SK-N-SH (cell line): ENCODE measurements around the gene HAND1. TPM values are rescaled to one million over a fixed set of nuclear protein-coding genes. Genes with fewer than 3 reads are reported as not detected.
A peak's percentile ranks its signal among the peaks of the same experiment; 100 is the strongest.

Experiments
- CTCF ChIA-PET: fragments of 300-600, 350-600 bp; formaldehyde crosslinking; extraction: SDS; loops from one replicate; lab custom pipeline; 2021; lab: Yijun Ruan, JAX
- POLR2A ChIA-PET: fragments of 350-600 bp; sonication (Branson Sonifier 250); formaldehyde crosslinking; extraction: SDS; loops from one replicate; lab custom pipeline; 2020; ENCODE audit warnings: antibody characterized with exemption, inconsistent platforms; lab: Yijun Ruan, JAX
- DNase-seq: peaks from one replicate; pipeline ENCODE4 v3.0.0; 2012
- H2AFZ ChIP-seq: fragments of 200-600 bp; sonication (generic); 2 replicates; pipeline ENCODE4 v1.8.1; 2016; ENCODE audit warnings: antibody characterized with exemption, mild to moderate bottlenecking, low read depth
- H3F3A ChIP-seq: fragments of 200-600 bp; sonication (generic); replicated peaks from 2 replicates; pipeline ENCODE3; 2016; ENCODE audit warnings: antibody characterized with exemption, mild to moderate bottlenecking; ENCODE audit not compliant: insufficient read depth
- H3K27ac ChIP-seq, 2 experiments: fragments of 200-500 bp in 1 of 2; fragments of 200-600 bp in 1 of 2; sonication (Bioruptor generic) in 1 of 2; sonication (generic), shearing (Covaris generic) in 1 of 2; 2 replicates each; pipeline versions ENCODE4 v1.5.1 to v1.6.1; 2014 to 2016; ENCODE audit warnings: low read depth in 2 of 2, inconsistent platforms in 1 of 2, low read length in 1 of 2, mild to moderate bottlenecking in 1 of 2, mixed read lengths in 1 of 2
- H3K27me3 ChIP-seq: fragments of 200-600 bp; sonication (generic), shearing (Covaris generic); 2 replicates; pipeline ENCODE4 v1.6.1; 2016; ENCODE audit warnings: mixed run types; ENCODE audit not compliant: insufficient read depth
- H3K36me3 ChIP-seq, 2 experiments: fragments of 200-500 bp in 1 of 2; fragments of 200-600 bp in 1 of 2; sonication (Bioruptor generic) in 1 of 2; sonication (generic) in 1 of 2; replicated peaks in 1 of 2; 2 replicates each; pipeline versions ENCODE3 to v1.5.1; 2014 to 2016; ENCODE audit warnings: low read length in 1 of 2, mild to moderate bottlenecking in 1 of 2; ENCODE audit not compliant: insufficient read depth in 2 of 2, control insufficient read depth in 1 of 2
- H3K4me1 ChIP-seq, 2 experiments: fragments of 200-500 bp in 1 of 2; fragments of 200-600 bp in 1 of 2; sonication (Bioruptor generic) in 1 of 2; sonication (generic), shearing (Covaris generic) in 1 of 2; 2 replicates each; pipeline versions ENCODE4 v1.5.1 to v1.6.1; 2014 to 2016; ENCODE audit warnings: low read depth in 1 of 2, low read length in 1 of 2, mixed run types in 1 of 2; ENCODE audit not compliant: insufficient read depth in 2 of 2, control insufficient read depth in 1 of 2
- H3K4me2 ChIP-seq: fragments of 200-600 bp; sonication (generic), shearing (Covaris generic); 2 replicates; pipeline ENCODE4 v1.6.1; 2017; ENCODE audit warnings: mixed run types
- H3K4me3 ChIP-seq, 2 experiments: fragments of 200-500 bp in 1 of 2; fragments of 200-600 bp in 1 of 2; sonication (Bioruptor generic) in 1 of 2; sonication (generic), shearing (Covaris generic) in 1 of 2; 2 replicates each; pipeline versions ENCODE4 v1.5.1 to v1.8.1; 2014 to 2016; ENCODE audit warnings: low read depth in 2 of 2, inconsistent platforms in 1 of 2, low read length in 1 of 2, mild to moderate bottlenecking in 1 of 2, mixed read lengths in 1 of 2, moderate library complexity in 1 of 2
- H3K79me2 ChIP-seq: fragments of 200-600 bp; sonication (generic); 2 replicates; pipeline ENCODE4 v1.8.1; 2017; ENCODE audit warnings: mild to moderate bottlenecking; ENCODE audit not compliant: insufficient read depth
- H3K9ac ChIP-seq: fragments of 200-600 bp; sonication (generic); 2 replicates; pipeline ENCODE4 v1.6.1; 2017; ENCODE audit warnings: mixed run types
- H3K9me2 ChIP-seq: fragments of 200-600 bp; sonication (generic); 2 replicates; pipeline ENCODE4 v1.6.1; 2017; ENCODE audit warnings: mixed run types
- H3K9me3 ChIP-seq: fragments of 200-600 bp; sonication (generic); 2 replicates; pipeline ENCODE4 v1.6.1; 2017; ENCODE audit warnings: mixed run types, mild to moderate bottlenecking, moderate library complexity
- H4K20me1 ChIP-seq: fragments of 200-600 bp; sonication (generic); 2 replicates; pipeline ENCODE4 v1.6.1; 2017; ENCODE audit warnings: mild to moderate bottlenecking, mixed run types; ENCODE audit not compliant: insufficient read depth
- ELF1 ChIP-seq: IDR thresholded peaks from 2 replicates; pipeline ENCODE4 v1.4.0; 2012
- EP300 ChIP-seq, 2 experiments: IDR thresholded peaks; 2 replicates each; pipeline versions ENCODE4 v1.4.0 to v1.6.1; 2012; ENCODE audit warnings: borderline replicate concordance in 1 of 2, low read depth in 1 of 2, low read length in 1 of 2
- EZH2phosphoT487 ChIP-seq: fragments of 200-600 bp; sonication (generic); IDR thresholded peaks from 2 replicates; pipeline ENCODE4 v1.6.1; 2017; ENCODE audit warnings: low read depth, mixed run types, mild to moderate bottlenecking, antibody characterized with exemption, moderate library complexity, borderline replicate concordance
- FOXM1 ChIP-seq: IDR thresholded peaks from 2 replicates; pipeline ENCODE4 v1.4.0; 2012; ENCODE audit warnings: low read depth, mild to moderate bottlenecking
- GABPA ChIP-seq: IDR thresholded peaks from 2 replicates; pipeline ENCODE4 v1.4.0; 2012; ENCODE audit warnings: low read depth, mild to moderate bottlenecking
- GATA2 ChIP-seq: sonication (generic); formaldehyde crosslinking; IDR thresholded peaks from 2 replicates; pipeline ENCODE4 v1.5.0; 2020; ENCODE audit warnings: mild to moderate bottlenecking, missing genetic modification reagents
- JUND ChIP-seq: IDR thresholded peaks from 2 replicates; pipeline ENCODE4 v1.4.0; 2012
- MAX ChIP-seq: IDR thresholded peaks from 2 replicates; pipeline ENCODE4 v1.4.0; 2012; ENCODE audit warnings: low read depth
- MEF2A ChIP-seq: IDR thresholded peaks from 2 replicates; pipeline ENCODE4 v1.4.0; 2012; ENCODE audit warnings: low read depth, borderline replicate concordance
- NFIC ChIP-seq: IDR thresholded peaks from 2 replicates; pipeline ENCODE4 v1.4.0; 2012; ENCODE audit warnings: borderline replicate concordance
- NRF1 ChIP-seq: IDR thresholded peaks from 2 replicates; pipeline ENCODE4 v1.6.1; 2012; ENCODE audit warnings: low read depth, mild to moderate bottlenecking, low read length
- PBX3 ChIP-seq: IDR thresholded peaks from 2 replicates; pipeline ENCODE4; 2012
- RAD21 ChIP-seq: IDR thresholded peaks from 2 replicates; pipeline ENCODE4 v1.6.1; 2012; ENCODE audit warnings: mild to moderate bottlenecking, low read length
- RCOR1 ChIP-seq: fragments of 150-350 bp; IDR thresholded peaks from 2 replicates; pipeline ENCODE4 v1.6.1; 2017; ENCODE audit warnings: antibody characterized with exemption, low read length
- REST ChIP-seq: IDR thresholded peaks from 2 replicates; pipeline ENCODE4 v1.6.1; 2012; ENCODE audit warnings: mild to moderate bottlenecking, low read depth, low read length, moderate library complexity
- RFX5 ChIP-seq: IDR thresholded peaks from 2 replicates; pipeline ENCODE4 v1.6.1; 2012; ENCODE audit warnings: mild to moderate bottlenecking, improper control_type of control experiment, low read length
- SIN3A ChIP-seq: IDR thresholded peaks from 2 replicates; pipeline ENCODE4 v1.6.1; 2012; ENCODE audit warnings: low read depth, mild to moderate bottlenecking, low read length, moderate library complexity, borderline replicate concordance
- SMC3 ChIP-seq: IDR thresholded peaks from 2 replicates; pipeline ENCODE4 v1.6.1; 2012; ENCODE audit warnings: low read depth, low read length, improper control_type of control experiment
- TAF1 ChIP-seq: IDR thresholded peaks from 2 replicates; pipeline ENCODE4 v1.6.1; 2012; ENCODE audit warnings: low read depth, mild to moderate bottlenecking, low read length, moderate library complexity, borderline replicate concordance
- TCF12 ChIP-seq: IDR thresholded peaks from 2 replicates; pipeline ENCODE4 v1.4.0; 2012
- TEAD4 ChIP-seq: IDR thresholded peaks from 2 replicates; pipeline ENCODE4 v1.4.0; 2012; ENCODE audit warnings: mild to moderate bottlenecking, borderline replicate concordance; ENCODE audit not compliant: insufficient read depth
- USF2 ChIP-seq: fragments of 150-350 bp; IDR thresholded peaks from 2 replicates; pipeline ENCODE4 v1.6.1; 2017; ENCODE audit warnings: antibody characterized with exemption, low read length, low read depth, borderline replicate concordance
- WGBS: methylation state at CpG from one replicate; pipeline ENCODE4 v1.1.6; 2017; ENCODE audit warnings: low lambda C conversion rate; 5-methylcytosine and 5-hydroxymethylcytosine counted together
- polyA plus RNA-seq, 3 experiments: library from polyadenylated mRNA; depleted of rRNA; stranded (reverse); fragments of >200 nt; gene quantifications; 2 replicates each; pipeline ENCODE4 v1.2.3, GENCODE V29; 2012
- TF ChIP-seq, protein P1 (sequence below): fragments of 200-600 bp; sonication (generic); IDR thresholded peaks from 2 replicates; pipeline ENCODE4 v1.6.1; 2017; ENCODE audit warnings: antibody characterized with exemption, mild to moderate bottlenecking, moderate library complexity

HAND1 gene
- polyA plus RNA-seq, 1 of the 3 experiments (the other 2 are of a cell fraction): 1.1 TPM

GRCh38 chr5:154505567-154505966 lies 27.5 kb upstream of the HAND1 start (continued):
- TF ChIP-seq, protein P1, sequence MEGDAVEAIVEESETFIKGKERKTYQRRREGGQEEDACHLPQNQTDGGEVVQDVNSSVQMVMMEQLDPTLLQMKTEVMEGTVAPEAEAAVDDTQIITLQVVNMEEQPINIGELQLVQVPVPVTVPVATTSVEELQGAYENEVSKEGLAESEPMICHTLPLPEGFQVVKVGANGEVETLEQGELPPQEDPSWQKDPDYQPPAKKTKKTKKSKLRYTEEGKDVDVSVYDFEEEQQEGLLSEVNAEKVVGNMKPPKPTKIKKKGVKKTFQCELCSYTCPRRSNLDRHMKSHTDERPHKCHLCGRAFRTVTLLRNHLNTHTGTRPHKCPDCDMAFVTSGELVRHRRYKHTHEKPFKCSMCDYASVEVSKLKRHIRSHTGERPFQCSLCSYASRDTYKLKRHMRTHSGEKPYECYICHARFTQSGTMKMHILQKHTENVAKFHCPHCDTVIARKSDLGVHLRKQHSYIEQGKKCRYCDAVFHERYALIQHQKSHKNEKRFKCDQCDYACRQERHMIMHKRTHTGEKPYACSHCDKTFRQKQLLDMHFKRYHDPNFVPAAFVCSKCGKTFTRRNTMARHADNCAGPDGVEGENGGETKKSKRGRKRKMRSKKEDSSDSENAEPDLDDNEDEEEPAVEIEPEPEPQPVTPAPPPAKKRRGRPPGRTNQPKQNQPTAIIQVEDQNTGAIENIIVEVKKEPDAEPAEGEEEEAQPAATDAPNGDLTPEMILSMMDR: no peak
- TF ChIP-seq USF2: no peak
- no peak for TF ChIP-seq EZH2phosphoT487
- no peak for TF ChIP-seq RFX5
- TF ChIP-seq GABPA: no peak
- TF ChIP-seq TCF12: peak; percentile 27; the same call in 1 of the 2 replicates
- TF ChIP-seq RCOR1: peak; percentile 94
- TF ChIP-seq RAD21: peak; percentile 55
- peak; percentile 63 for TF ChIP-seq GATA2 (CRISPR knock-in tag)
- TF ChIP-seq SMC3: peak; percentile 49; the same call in 1 of the 2 replicates
- no peak for TF ChIP-seq JUND
- TF ChIP-seq MEF2A: no peak
- no peak for TF ChIP-seq ELF1
- TF ChIP-seq EP300 (IDR thresholded peaks at IDR 0.05; ENCODE audit: borderline replicate concordance in 1 of 2, low read depth in 1 of 2, low read length in 1 of 2): peak in 1 of 2 experiments; percentile 86; a peak in 2 of 4 replicates
- no peak for TF ChIP-seq NFIC

GRCh38 chr5:154503698-154504039 lies 25.6 kb upstream of the HAND1 start:
- ChIA-PET POLR2A (no interaction called here), CTCF (interaction anchor here (1.6 to 13.0 kb wide), 4 partner anchors 9 to 107 kb away, joined by 4 to 112 read pairs (median 24); no protein-coding TSS in a partner anchor)
- no peaks in the 10 kb centered on the region for H3K9me2 ChIP-seq
- H3K27ac ChIP-seq: no peak overlapping the region
- H2AFZ ChIP-seq: no peak overlapping the region
- no peaks in the 10 kb centered on the region for H3K36me3 ChIP-seq
- H3K4me1 ChIP-seq: peaks cover 0 to 22% of the 10 kb centered on the region in 2 experiments; a peak in 2 of 4 replicates
- H3K27me3 ChIP-seq: no peaks in the 10 kb centered on the region; the same call in none of the 2 replicates
- H3K79me2 ChIP-seq: no peaks in the 10 kb centered on the region
- H3K9me3 ChIP-seq: no peaks in the 10 kb centered on the region
- no peaks in the 10 kb centered on the region for H4K20me1 ChIP-seq
- no peak overlapping the region for H3K4me3 ChIP-seq
- no peak overlapping the region for H3K4me2 ChIP-seq
- no peak overlapping the region for H3K9ac ChIP-seq
- no peak for TF ChIP-seq RAD21
- no peak for TF ChIP-seq TEAD4
- TF ChIP-seq SMC3: no peak
- no peak for TF ChIP-seq FOXM1
- no peak for TF ChIP-seq GATA2 (CRISPR knock-in tag)
- TF ChIP-seq PBX3: no peak
- TF ChIP-seq GABPA: no peak
- no peak for TF ChIP-seq NFIC
- TF ChIP-seq USF2: no peak
- no peak for TF ChIP-seq NRF1
- TF ChIP-seq EP300 (IDR thresholded peaks at IDR 0.05; ENCODE audit: borderline replicate concordance in 1 of 2, low read depth in 1 of 2, low read length in 1 of 2): no peak
- no peak for TF ChIP-seq SIN3A
- TF ChIP-seq RFX5: no peak
- TF ChIP-seq MAX: no peak
- no peak for TF ChIP-seq EZH2phosphoT487
- TF ChIP-seq REST: no peak
- no peak for TF ChIP-seq TAF1
- DNase-seq: no peak
- no peaks in the 10 kb centered on the region for H3F3A ChIP-seq
- WGBS: 85% methylated on average over 2 of the region's 2 CpGs
